Heart left ventricle (tissue), 16 donors: Measurements from ENCODE around the gene PPP1R12C. TPM values are rescaled to one million over a fixed set of nuclear protein-coding genes. Genes with fewer than 3 reads are reported as not detected.

Experiments
- ATAC-seq, 4 donors: fragments of 200-7000 bp; cut with Tn5 transposase; one replicate each; pipeline ENCODE4 v1.9.1; 2020 to 2022; ENCODE audit warnings: moderate library complexity in 4 of 4, mild to moderate bottlenecking in 3 of 4, moderate number of reproducible peaks in 1 of 4
- DNase-seq, 5 donors: peaks; one replicate each; pipeline ENCODE4 v3.0.0-alpha.2; 2020
- H3K27ac ChIP-seq, 12 donors: fragments of 200-600 bp; sonication (generic) in 4 of 12; one replicate each; pipeline versions ENCODE4 v1.5.0 to v1.8.0; 2016 to 2022; ENCODE audit warnings: mild to moderate bottlenecking in 2 of 12
- H3K27me3 ChIP-seq, 9 donors: fragments of 200-600 bp; sonication (generic) in 2 of 9; one replicate each; pipeline versions ENCODE4 v1.5.1 to v1.8.0; 2016 to 2022; ENCODE audit warnings: mild to moderate bottlenecking in 3 of 9
- H3K36me3 ChIP-seq, 9 donors: fragments of 200-600 bp; sonication (generic) in 2 of 9; one replicate each; pipeline versions ENCODE4 v1.5.0 to v1.8.0; 2018 to 2022; ENCODE audit warnings: mild to moderate bottlenecking in 2 of 9
- H3K4me1 ChIP-seq, 12 donors: fragments of 200-600 bp; sonication (generic) in 4 of 12; one replicate each; pipeline versions ENCODE4 v1.5.0 to v1.8.0; 2016 to 2022; ENCODE audit warnings: mild to moderate bottlenecking in 3 of 12
- H3K4me3 ChIP-seq, 12 donors: fragments of 200-600 bp; sonication (generic) in 4 of 12; one replicate each; pipeline versions ENCODE4 v1.5.0 to v1.8.0; 2017 to 2022; ENCODE audit warnings: mild to moderate bottlenecking in 9 of 12, moderate library complexity in 4 of 12
- H3K9me3 ChIP-seq, 12 donors: fragments of 200-600 bp; sonication (generic) in 4 of 12; one replicate each; pipeline versions ENCODE4 v1.5.0 to v1.8.0; 2016 to 2022; ENCODE audit warnings: mild to moderate bottlenecking in 1 of 12
- POLR2A ChIP-seq, 2 donors: fragments of 450-650 bp; IDR thresholded peaks; one replicate each; pipeline ENCODE4 v1.6.1; 2017; ENCODE audit warnings: antibody characterized with exemption in 2 of 2, mild to moderate bottlenecking in 2 of 2, moderate library complexity in 2 of 2
- WGBS, 4 donors: extraction: QIAGEN DNeasy Blood & Tissue Kit in 2 of 4; methylation state at CpG; one replicate each; pipeline versions ENCODE4 v1.1.5 to v1.1.7; 2013 to 2018; 5-methylcytosine and 5-hydroxymethylcytosine counted together
- intact Hi-C, 10 donors: fragments of 100-400 bp; cut with DNase I; formaldehyde crosslinking; loops; one replicate each; pipeline versions ENCODE4 v1.11.1 to v1.14.2; 2022
- polyA plus RNA-seq, 2 donors: library from polyadenylated mRNA; stranded (reverse); fragments of 200-250 nt; gene quantifications; one replicate each; pipeline ENCODE4 v1.2.3, GENCODE V29; 2013
- total RNA-seq, 9 donors: library from RNA; depleted of rRNA in 2 of 9; stranded (reverse); fragments of >200 nt in 2 of 9; fragmentation: NEBNext Ultra II Directional in 3 of 9; extraction: Animal tissue kit (Norgen Biotek cat#: 25700) in 3 of 9; gene quantifications; one replicate each; pipeline versions ENCODE4 v1.1.0 to v1.2.4, GENCODE V29; 2016 to 2023
- TF ChIP-seq, protein P1 (sequence below), 12 donors: fragments of 200-600 bp; sonication (generic) in 4 of 12; IDR thresholded peaks; one replicate each; pipeline versions ENCODE4 v1.5.0 to v1.8.0; 2018 to 2022; ENCODE audit warnings: antibody characterized with exemption in 12 of 12, mild to moderate bottlenecking in 5 of 12
- donor health status: ischemic (EF 13 %, LVEDD 7.1; RV severe dilation, severe dysfunction).
- donor health status: healthy with polysubstance abuse.
- donor health status: DM: no; HTN: yes; CAD: no.
- donor health status: DM: no; HTN: no; CAD: no.
- donor health status: ischemic (EF 25% LVEDD 6.9; RV normal size, moderate dysfunction).
- donor health status: ischemic (EF 25% LVEDD 5.7; RV mildly dilated, moderate dysfunction).
- donor health status: healthy.
- donor health status: DM: yes; HTN: yes; CAD: no.
- donor health status: ischemic (EF 35%, LVEDD 5.7; RV mildly dilated, moderate dysfunction).
- donor health status: nonischemic (EF 11% LVEDD 7.7; RV severe dilation, severe dysfunction).
- donor health status: DM: yes; HTN: yes; CAD: no.
- donor health status: PGD.
- donor health status: ischemic (EF 29% LVEDD 5.4; RV normal size, mild dysfunction).
- donor health status: nonischemic (EF 23%, LVEDD 6.1; RV moderate dilation, normal function).

Gene PPP1R12C
- total and polyA plus RNA-seq, 11 donors, result 116 to 324 (median 209) TPM

DNA sequence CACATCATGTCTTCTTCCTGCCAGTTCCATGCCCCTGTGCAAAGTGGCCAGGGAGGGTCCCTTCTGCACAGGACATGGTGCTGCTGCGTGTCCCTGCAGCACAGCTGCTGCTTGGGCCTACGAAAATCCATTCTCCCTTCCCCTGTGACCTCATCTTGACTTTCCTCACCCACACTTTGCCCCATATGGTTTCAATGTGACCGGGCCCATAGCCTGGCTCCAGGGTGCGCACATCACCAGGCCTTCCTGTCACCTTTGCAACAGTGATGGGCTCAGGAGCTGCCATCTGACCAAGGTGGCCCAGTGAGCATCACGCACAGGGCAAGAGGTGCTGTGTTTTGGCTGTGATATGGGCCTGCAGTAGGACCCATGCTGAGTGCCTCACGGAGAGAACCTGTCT, 10.8 kb downstream of the PPP1R12C start:
- H3K27me3 ChIP-seq, result no peaks in the 10 kb centered on the region
- H3K4me1 ChIP-seq, result peaks cover 0 to 16% (median 3%) of the 10 kb centered on the region in 12 donors
- intact Hi-C loops, result no loop called here
- H3K9me3 ChIP-seq, result peaks cover 0 to 9% (median 0%) of the 10 kb centered on the region in 12 donors
- ATAC-seq (peak in 1 of 4 donors; percentile 7), DNase-seq (no peak)
- no peak overlapping the region for H3K27ac ChIP-seq
- peaks cover 0 to 81% (median 54%) of the 10 kb centered on the region in 9 donors for H3K36me3 ChIP-seq
- no peak overlapping the region for H3K4me3 ChIP-seq
- TF ChIP-seq, protein P1, sequence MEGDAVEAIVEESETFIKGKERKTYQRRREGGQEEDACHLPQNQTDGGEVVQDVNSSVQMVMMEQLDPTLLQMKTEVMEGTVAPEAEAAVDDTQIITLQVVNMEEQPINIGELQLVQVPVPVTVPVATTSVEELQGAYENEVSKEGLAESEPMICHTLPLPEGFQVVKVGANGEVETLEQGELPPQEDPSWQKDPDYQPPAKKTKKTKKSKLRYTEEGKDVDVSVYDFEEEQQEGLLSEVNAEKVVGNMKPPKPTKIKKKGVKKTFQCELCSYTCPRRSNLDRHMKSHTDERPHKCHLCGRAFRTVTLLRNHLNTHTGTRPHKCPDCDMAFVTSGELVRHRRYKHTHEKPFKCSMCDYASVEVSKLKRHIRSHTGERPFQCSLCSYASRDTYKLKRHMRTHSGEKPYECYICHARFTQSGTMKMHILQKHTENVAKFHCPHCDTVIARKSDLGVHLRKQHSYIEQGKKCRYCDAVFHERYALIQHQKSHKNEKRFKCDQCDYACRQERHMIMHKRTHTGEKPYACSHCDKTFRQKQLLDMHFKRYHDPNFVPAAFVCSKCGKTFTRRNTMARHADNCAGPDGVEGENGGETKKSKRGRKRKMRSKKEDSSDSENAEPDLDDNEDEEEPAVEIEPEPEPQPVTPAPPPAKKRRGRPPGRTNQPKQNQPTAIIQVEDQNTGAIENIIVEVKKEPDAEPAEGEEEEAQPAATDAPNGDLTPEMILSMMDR (IDR thresholded peaks at IDR 0.05), result no peak
- 89 to 98% (median 93%) methylated on average over 6 of the region's 6 CpGs for WGBS, 4 donors

DNA sequence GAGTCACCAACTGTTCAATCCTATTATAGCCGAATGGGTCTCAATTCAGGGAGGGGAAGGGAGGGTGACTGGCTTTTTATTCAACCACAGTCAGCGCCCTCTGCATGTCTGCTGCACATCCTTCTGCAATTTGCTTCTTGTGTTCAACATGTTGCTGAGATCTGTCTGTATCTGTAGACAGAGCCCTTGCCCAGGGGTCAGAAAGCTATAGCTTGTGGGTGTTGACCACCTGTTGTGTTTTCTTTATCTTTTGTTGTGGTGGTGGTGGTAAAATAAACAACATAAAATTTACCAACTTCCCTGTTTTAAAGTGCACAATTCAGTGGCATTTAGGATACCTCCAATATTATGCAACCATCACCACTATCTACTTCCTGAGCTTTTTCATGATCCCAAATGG, 12.2 kb downstream of the PPP1R12C start:
- 84 to 94% (median 87%) methylated on average over 2 of the region's 2 CpGs for WGBS, 4 donors
- TF ChIP-seq, protein P1 (IDR thresholded peaks at IDR 0.05), result no peak
- TF ChIP-seq POLR2A (IDR thresholded peaks at IDR 0.05), result no peak

DNA sequence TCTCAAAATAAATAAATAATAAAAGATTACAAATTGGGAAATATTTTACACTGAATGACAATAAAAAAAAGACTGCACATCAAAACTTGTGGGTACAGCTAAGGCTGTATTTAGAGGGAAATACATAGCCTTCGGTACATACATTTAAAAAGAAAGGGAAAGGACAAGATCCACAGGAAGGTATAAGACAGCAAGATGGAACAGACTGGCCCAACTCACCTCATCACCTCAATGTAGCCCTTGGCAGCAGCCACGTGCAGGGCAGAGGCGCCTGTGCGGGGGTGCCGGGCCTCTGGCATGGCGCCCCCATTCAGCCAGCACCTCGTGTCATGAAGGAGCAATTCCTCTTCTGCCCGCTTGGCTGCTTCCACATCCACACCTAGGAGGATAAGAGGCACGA, 14.2 kb downstream of the PPP1R12C start:
- whole genome bisulfite sequencing, 4 donors, result 85 to 95% (median 93%) methylated on average over 9 of the region's 9 CpGs
- no peak for ATAC-seq
- H3K27ac ChIP-seq, result no peak overlapping the region

More for the DNA sequence above, 12.2 kb downstream of the PPP1R12C start:
- Histone ChIP-seq H3K27me3 (no peaks in the 10 kb centered on the region), H3K27ac (no peak overlapping the region), H3K4me3 (no peak overlapping the region), H3K4me1 (peaks cover 0 to 18% (median 3%) of the 10 kb centered on the region in 12 donors), H3K36me3 (peaks cover 0 to 87% (median 59%) of the 10 kb centered on the region in 9 donors), H3K9me3 (peaks cover 0 to 9% (median 0%) of the 10 kb centered on the region in 12 donors)
- ATAC-seq (no peak), DNase-seq (no peak)
- intact Hi-C loops, result no loop called here

DNA sequence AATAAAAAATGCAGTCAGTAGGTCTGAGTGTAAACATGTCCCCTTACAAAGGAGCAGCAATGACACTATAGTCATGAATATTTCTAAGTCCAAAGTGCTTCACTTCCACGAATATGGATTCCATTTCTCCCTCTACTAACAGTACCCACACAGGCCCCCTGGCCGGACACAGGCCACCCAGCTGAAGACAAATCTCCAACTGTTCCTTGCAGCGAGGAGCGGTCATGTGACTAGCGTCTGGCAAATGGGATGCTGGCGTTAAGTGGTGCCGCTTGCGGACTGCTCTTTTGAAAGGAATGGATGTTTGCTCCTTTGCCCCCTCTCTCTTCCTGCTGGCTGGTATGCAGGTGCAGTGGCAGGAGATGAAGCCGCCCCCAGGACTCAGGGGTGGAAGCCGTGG, 16.2 kb downstream of the PPP1R12C start:
- Histone ChIP-seq H3K27ac (no peak overlapping the region), H3K9me3 (peaks cover 0 to 9% (median 0%) of the 10 kb centered on the region in 12 donors), H3K4me3 (no peak overlapping the region), H3K27me3 (no peaks in the 10 kb centered on the region), H3K36me3 (peaks cover 2 to 79% (median 57%) of the 10 kb centered on the region in 9 donors), H3K4me1 (peaks cover 0 to 29% (median 20%) of the 10 kb centered on the region in 12 donors)
- intact Hi-C loops, result no loop called here
- DNase-seq, result no peak
- 81 to 94% (median 87%) methylated on average over 10 of the region's 10 CpGs for WGBS, 4 donors
- TF ChIP-seq POLR2A (IDR thresholded peaks at IDR 0.05), result no peak
- TF ChIP-seq, protein P1 (IDR thresholded peaks at IDR 0.05), result no peak
- no peak for ATAC-seq

More for the DNA sequence above, 14.2 kb downstream of the PPP1R12C start:
- Histone ChIP-seq H3K36me3 (peaks cover 2 to 83% (median 60%) of the 10 kb centered on the region in 9 donors), H3K4me3 (no peak overlapping the region), H3K27me3 (no peaks in the 10 kb centered on the region), H3K9me3 (peaks cover 0 to 9% (median 0%) of the 10 kb centered on the region in 12 donors), H3K4me1 (peaks cover 0 to 29% (median 19%) of the 10 kb centered on the region in 12 donors)
- TF ChIP-seq, protein P1 (IDR thresholded peaks at IDR 0.05), result no peak
- no peak for TF ChIP-seq POLR2A (IDR thresholded peaks at IDR 0.05)
- DNase-seq, result no peak
- intact Hi-C loops, result no loop called here
